MM.1S (cell line): ENCODE results near the gene AP1M2.

ENCODE experiments used
- DNase-seq: peaks from one replicate; pipeline ENCODE4 v3.0.0-alpha.2; 2015
- H2AFZ ChIP-seq: fragments of 300-600 bp; sonication (generic); 2 replicates; pipeline ENCODE4 v1.6.0; 2016; ENCODE audit warnings: antibody characterized with exemption, low read length
- H3F3A ChIP-seq: fragments of 300-600 bp; sonication (generic); 2 replicates; pipeline ENCODE4 v1.6.1; 2016; ENCODE audit warnings: mild to moderate bottlenecking, antibody characterized with exemption, low read length, moderate library complexity, mixed read lengths; ENCODE audit not compliant: insufficient read depth
- H3K27ac ChIP-seq: fragments of 300-600 bp; sonication (generic); 2 replicates; pipeline ENCODE4 v1.5.1; 2016; ENCODE audit warnings: mild to moderate bottlenecking, low read length
- H3K27me3 ChIP-seq: fragments of 300-600 bp; sonication (generic); replicated peaks from 2 replicates; pipeline ENCODE4 v1.6.0; 2016; ENCODE audit warnings: low read length; ENCODE audit not compliant: insufficient read depth
- H3K36me3 ChIP-seq: fragments of 300-600 bp; sonication (generic); replicated peaks from 2 replicates; pipeline ENCODE4 v1.6.1; 2016; ENCODE audit warnings: mild to moderate bottlenecking, low read length, mixed read lengths; ENCODE audit not compliant: insufficient read depth
- H3K4me1 ChIP-seq: fragments of 300-600 bp; sonication (generic); 2 replicates; pipeline ENCODE4 v1.6.1; 2016; ENCODE audit warnings: low read length, mixed read lengths
- H3K4me2 ChIP-seq: fragments of 300-600 bp; sonication (generic); 2 replicates; pipeline ENCODE4 v1.6.0; 2016; ENCODE audit warnings: low read depth, low read length
- H3K4me3 ChIP-seq: fragments of 300-600 bp; sonication (generic); 2 replicates; pipeline ENCODE4 v1.5.1; 2016; ENCODE audit warnings: low read length, mixed read lengths
- H3K79me2 ChIP-seq: fragments of 300-600 bp; sonication (generic); 2 replicates; pipeline ENCODE4 v1.6.1; 2016; ENCODE audit warnings: mixed run types, low read length, mixed read lengths
- H3K9ac ChIP-seq: fragments of 300-600 bp; sonication (generic); 2 replicates; pipeline ENCODE4 v1.6.1; 2016; ENCODE audit warnings: low read length, mixed read lengths
- H3K9me2 ChIP-seq: fragments of 300-600 bp; sonication (generic); replicated peaks from 2 replicates; pipeline ENCODE4 v1.6.1; 2016; ENCODE audit warnings: mild to moderate bottlenecking, low read length, mixed read lengths; ENCODE audit not compliant: insufficient read depth
- H3K9me3 ChIP-seq: fragments of 300-600 bp; sonication (generic); replicated peaks from 2 replicates; pipeline ENCODE4 v1.6.1; 2016; ENCODE audit warnings: mild to moderate bottlenecking, low read length, mixed read lengths; ENCODE audit not compliant: insufficient read depth
- H4K20me1 ChIP-seq: fragments of 300-600 bp; sonication (generic); 2 replicates; pipeline ENCODE4 v1.6.1; 2016; ENCODE audit warnings: mild to moderate bottlenecking, low read length, moderate library complexity, mixed read lengths; ENCODE audit not compliant: insufficient read depth
- EZH2 ChIP-seq: fragments of 300-600 bp; sonication (generic); optimal IDR thresholded peaks from 2 replicates; pipeline ENCODE3; 2017; ENCODE audit warnings: low read depth, mild to moderate bottlenecking, antibody characterized with exemption, low read length, mixed read lengths
- EZH2phosphoT487 ChIP-seq: fragments of 300-600 bp; sonication (generic); IDR thresholded peaks from 2 replicates; pipeline ENCODE4 v1.6.1; 2018; ENCODE audit warnings: antibody characterized with exemption, low read length
- TF ChIP-seq, protein P1 (sequence below): fragments of 300-600 bp; sonication (generic); IDR thresholded peaks from 2 replicates; pipeline ENCODE4 v1.5.1; 2016; ENCODE audit warnings: antibody characterized with exemption, low read length, mixed read lengths

The AP1M2 gene

DNA sequence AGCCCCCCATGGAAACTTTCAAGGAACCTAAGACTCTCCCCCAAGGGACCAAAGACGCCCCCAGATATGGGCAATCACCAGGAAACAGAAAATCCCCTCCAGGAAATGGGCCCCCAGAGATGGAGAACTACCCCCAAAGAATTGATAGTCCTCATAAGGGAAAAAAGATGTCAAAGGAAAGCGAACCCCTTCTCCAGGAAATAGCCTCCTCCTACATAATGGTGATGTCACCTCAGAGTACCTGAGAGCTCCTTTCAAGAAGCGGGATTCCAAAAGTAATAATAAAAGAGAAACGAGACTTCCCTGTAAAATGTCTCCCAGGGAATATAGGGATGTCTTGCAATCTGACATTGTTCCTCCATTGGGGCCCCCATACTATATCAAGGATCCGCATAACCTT is 19.5 kb downstream of the AP1M2 start:
- H3K36me3 ChIP-seq, result no peaks in the 10 kb centered on the region

DNA sequence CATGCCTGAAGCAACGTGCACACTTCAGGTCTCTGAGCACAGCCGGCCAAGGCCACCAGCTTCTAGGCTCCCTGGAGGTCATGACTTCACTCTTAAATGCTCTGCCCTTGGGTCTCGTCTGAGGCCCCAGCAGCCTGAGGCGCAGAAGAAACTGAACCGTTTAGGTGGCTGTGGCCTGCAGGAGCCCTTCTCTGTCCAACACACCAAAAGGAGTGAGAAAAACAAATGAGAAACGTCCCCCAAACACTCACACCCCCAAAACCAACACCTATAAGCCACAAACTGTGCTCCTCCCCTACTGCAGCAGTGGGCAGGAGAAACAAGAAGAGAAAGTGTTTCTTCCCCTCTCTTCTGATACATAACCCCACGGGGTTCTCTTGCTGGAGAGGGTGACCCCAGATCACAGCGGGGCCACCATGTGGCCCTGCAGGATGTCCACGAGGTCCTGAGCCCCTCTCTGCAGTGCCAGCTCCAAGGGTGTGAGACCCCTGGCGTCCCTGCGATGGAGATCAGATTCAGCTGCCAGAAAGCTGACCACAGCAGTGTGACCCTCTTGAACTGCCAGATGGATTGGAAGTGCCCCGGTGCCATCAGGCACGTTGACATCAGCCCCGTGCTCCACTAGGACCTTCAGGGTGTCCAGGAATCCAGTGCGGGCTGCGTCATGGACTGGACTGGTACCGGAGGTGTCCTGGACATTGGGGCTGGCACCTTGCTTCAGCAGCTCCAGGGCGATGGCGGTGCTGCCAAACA is 20.3 kb downstream of the AP1M2 start:
- Histone ChIP-seq H2AFZ (no peak overlapping the region), H3K79me2 (peaks cover 28% of the 10 kb centered on the region), H3K9me3 (no peaks in the 10 kb centered on the region), H3K27ac (peak overlapping the region; percentile 55; the same call in 1 of the 2 replicates), H3K27me3 (no peaks in the 10 kb centered on the region), H3K9ac (no peak overlapping the region), H3F3A (peaks cover 20% of the 10 kb centered on the region), H3K4me2 (peak overlapping the region; percentile 75), H3K4me1 (peaks cover 27% of the 10 kb centered on the region), H3K9me2 (no peaks in the 10 kb centered on the region), H4K20me1 (0 out of 2 replicates have a peak, but pooled peaks cover 5% of the 10 kb centered on the region), H3K4me3 (peak overlapping the region; percentile 44; the same call in 1 of the 2 replicates), H3K36me3 (no peaks in the 10 kb centered on the region)
- TF ChIP-seq EZH2phosphoT487, result no peak
- no peak for TF ChIP-seq EZH2
- TF ChIP-seq, protein P1, sequence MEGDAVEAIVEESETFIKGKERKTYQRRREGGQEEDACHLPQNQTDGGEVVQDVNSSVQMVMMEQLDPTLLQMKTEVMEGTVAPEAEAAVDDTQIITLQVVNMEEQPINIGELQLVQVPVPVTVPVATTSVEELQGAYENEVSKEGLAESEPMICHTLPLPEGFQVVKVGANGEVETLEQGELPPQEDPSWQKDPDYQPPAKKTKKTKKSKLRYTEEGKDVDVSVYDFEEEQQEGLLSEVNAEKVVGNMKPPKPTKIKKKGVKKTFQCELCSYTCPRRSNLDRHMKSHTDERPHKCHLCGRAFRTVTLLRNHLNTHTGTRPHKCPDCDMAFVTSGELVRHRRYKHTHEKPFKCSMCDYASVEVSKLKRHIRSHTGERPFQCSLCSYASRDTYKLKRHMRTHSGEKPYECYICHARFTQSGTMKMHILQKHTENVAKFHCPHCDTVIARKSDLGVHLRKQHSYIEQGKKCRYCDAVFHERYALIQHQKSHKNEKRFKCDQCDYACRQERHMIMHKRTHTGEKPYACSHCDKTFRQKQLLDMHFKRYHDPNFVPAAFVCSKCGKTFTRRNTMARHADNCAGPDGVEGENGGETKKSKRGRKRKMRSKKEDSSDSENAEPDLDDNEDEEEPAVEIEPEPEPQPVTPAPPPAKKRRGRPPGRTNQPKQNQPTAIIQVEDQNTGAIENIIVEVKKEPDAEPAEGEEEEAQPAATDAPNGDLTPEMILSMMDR, result no peak
- peak; percentile 22 for DNase-seq

More for the DNA sequence above, 19.5 kb downstream of the AP1M2 start:
- Histone ChIP-seq H3K4me2 (peak overlapping the region; percentile 75), H3K4me1 (peaks cover 27% of the 10 kb centered on the region), H3K9me2 (no peaks in the 10 kb centered on the region), H2AFZ (no peak overlapping the region), H3K27ac (no peak overlapping the region), H3K79me2 (peaks cover 27% of the 10 kb centered on the region), H3K4me3 (peak overlapping the region; percentile 75), H3K27me3 (no peaks in the 10 kb centered on the region), H4K20me1 (0 out of 2 replicates have a peak, but pooled peaks cover 5% of the 10 kb centered on the region), H3F3A (peaks cover 20% of the 10 kb centered on the region), H3K9me3 (no peaks in the 10 kb centered on the region), H3K9ac (no peak overlapping the region)
- TF ChIP-seq EZH2phosphoT487 (no peak), EZH2 (no peak)
- TF ChIP-seq, protein P1, result no peak
- DNase-seq, result no peak

DNA sequence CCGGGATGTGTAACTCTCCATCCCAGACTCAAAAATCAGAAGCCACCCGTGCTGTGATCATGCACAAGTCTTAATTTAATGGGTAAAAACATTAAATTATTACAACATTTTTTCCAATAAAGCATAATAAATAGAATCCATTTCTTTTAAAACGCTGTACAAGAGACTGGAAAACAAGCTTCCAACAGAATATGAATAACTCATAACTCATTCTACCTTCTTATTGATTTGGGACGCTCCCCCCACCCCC is 20.8 kb downstream of the AP1M2 start:
- 0 out of 2 replicates have a peak, but pooled peaks cover 5% of the 10 kb centered on the region for H4K20me1 ChIP-seq
- TF ChIP-seq, protein P1, result no peak
- TF ChIP-seq EZH2 (no peak), EZH2phosphoT487 (no peak)
- peak overlapping the region; percentile 44; the same call in 1 of the 2 replicates for H3K4me3 ChIP-seq
- peaks cover 20% of the 10 kb centered on the region for H3F3A ChIP-seq
- no peak overlapping the region for H3K9ac ChIP-seq
- no peaks in the 10 kb centered on the region for H3K9me2 ChIP-seq
- H3K27ac ChIP-seq, result peak overlapping the region; percentile 55; the same call in 1 of the 2 replicates
- H3K4me2 ChIP-seq, result peak overlapping the region; percentile 75
- peaks cover 28% of the 10 kb centered on the region for H3K79me2 ChIP-seq
- no peaks in the 10 kb centered on the region for H3K27me3 ChIP-seq
- no peaks in the 10 kb centered on the region for H3K36me3 ChIP-seq
- peaks cover 27% of the 10 kb centered on the region for H3K4me1 ChIP-seq
- H3K9me3 ChIP-seq, result no peaks in the 10 kb centered on the region
- no peak for DNase-seq
- no peak overlapping the region for H2AFZ ChIP-seq
